Measurements from ENCODE around the gene ATM. TPM values are rescaled to one million over a fixed set of nuclear protein-coding genes. Genes with fewer than 3 reads are reported as not detected.

Gene ATM, protein sequence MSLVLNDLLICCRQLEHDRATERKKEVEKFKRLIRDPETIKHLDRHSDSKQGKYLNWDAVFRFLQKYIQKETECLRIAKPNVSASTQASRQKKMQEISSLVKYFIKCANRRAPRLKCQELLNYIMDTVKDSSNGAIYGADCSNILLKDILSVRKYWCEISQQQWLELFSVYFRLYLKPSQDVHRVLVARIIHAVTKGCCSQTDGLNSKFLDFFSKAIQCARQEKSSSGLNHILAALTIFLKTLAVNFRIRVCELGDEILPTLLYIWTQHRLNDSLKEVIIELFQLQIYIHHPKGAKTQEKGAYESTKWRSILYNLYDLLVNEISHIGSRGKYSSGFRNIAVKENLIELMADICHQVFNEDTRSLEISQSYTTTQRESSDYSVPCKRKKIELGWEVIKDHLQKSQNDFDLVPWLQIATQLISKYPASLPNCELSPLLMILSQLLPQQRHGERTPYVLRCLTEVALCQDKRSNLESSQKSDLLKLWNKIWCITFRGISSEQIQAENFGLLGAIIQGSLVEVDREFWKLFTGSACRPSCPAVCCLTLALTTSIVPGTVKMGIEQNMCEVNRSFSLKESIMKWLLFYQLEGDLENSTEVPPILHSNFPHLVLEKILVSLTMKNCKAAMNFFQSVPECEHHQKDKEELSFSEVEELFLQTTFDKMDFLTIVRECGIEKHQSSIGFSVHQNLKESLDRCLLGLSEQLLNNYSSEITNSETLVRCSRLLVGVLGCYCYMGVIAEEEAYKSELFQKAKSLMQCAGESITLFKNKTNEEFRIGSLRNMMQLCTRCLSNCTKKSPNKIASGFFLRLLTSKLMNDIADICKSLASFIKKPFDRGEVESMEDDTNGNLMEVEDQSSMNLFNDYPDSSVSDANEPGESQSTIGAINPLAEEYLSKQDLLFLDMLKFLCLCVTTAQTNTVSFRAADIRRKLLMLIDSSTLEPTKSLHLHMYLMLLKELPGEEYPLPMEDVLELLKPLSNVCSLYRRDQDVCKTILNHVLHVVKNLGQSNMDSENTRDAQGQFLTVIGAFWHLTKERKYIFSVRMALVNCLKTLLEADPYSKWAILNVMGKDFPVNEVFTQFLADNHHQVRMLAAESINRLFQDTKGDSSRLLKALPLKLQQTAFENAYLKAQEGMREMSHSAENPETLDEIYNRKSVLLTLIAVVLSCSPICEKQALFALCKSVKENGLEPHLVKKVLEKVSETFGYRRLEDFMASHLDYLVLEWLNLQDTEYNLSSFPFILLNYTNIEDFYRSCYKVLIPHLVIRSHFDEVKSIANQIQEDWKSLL (N-terminal part only)
- total RNA-seq, result 100 to 1,000 TPM; 248 to 284 TPM

GRCh38 chr11:108222574-108223347 lies at the start of gene ATM, which contains the start of gene NPAT:
Gene ATM (plus strand): TSS chr11:108223067. CDS start chr11:108227625, 4,558 bp downstream.
Gene NPAT (minus strand): TSS chr11:108222638. CDS start chr11:108222536, 102 bp downstream.

Small RNAs within 50 kb of the gene (small RNA-seq; reads per million reads assigned to genes)
- gene RF00019, result 0 reads per million in 2 donors

Other genes starting within 250 kb of the ATM start
- gene CUL5, start 214.2 kb upstream of the ATM start, total RNA-seq, result 10 to 100 TPM; 27.5 to 31.3 TPM
- 10 to 100 TPM; 75.4 to 75.9 TPM for gene ACAT1, start 101.5 kb upstream of the ATM start, total RNA-seq
- 10 to 100 TPM; 30.3 to 69.3 TPM for gene NPAT, start 429 bp upstream of the ATM start, total RNA-seq
- gene C11orf65, start 244.5 kb downstream of the ATM start, total RNA-seq, result 1 to 10 TPM in 1 of 2 donors, under 1 TPM in 1; 0.33 to 1.0 TPM